DMS79 (cell line): ENCODE measurements around the gene CACNA1A.
"Not testable (repeated sequence)": the region's sequence is repeated elsewhere in the genome, so short reads cannot be mapped to it uniquely, and the experiment has no call there.

Experiments used
- DNase-seq: peaks from one replicate; lab custom pipeline; 2025; lab: John Stamatoyannopoulos, UW

CACNA1A gene

DNA sequence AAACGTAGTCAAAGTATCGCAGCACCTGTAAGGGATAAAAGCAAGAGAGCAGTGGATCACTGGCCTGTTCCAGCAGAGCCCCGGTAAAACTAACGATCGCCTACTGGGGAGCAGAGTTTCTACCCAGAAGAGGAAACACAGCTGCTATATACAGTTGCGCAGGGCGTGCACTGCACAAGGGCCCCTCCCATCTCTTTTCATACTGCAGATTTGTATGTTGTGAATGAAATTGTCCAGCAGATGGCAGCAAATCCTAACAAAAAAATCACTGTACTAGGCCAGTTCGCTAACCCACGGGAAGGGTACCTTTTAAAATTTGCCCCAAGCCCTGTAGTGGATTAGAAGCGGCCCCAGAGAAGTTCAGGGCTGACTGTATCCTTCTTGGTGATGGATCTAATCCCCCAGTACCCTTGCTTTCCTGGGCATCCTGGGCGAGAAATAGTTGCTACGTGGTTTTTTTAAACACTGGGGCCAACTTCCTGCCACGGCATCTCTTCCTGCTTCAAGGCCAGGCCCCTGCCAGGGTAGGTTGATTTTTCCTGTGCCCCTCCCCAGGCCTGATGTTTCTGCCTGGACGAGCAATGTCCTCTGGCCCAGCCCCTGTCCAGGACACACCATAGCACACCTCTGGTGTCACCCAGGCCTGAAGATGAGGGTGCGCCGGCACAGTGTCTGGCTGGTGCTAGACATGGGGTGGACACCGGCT, 229.0 kb downstream of the CACNA1A start:
- DNase-seq, result peak; percentile 28

DNA sequence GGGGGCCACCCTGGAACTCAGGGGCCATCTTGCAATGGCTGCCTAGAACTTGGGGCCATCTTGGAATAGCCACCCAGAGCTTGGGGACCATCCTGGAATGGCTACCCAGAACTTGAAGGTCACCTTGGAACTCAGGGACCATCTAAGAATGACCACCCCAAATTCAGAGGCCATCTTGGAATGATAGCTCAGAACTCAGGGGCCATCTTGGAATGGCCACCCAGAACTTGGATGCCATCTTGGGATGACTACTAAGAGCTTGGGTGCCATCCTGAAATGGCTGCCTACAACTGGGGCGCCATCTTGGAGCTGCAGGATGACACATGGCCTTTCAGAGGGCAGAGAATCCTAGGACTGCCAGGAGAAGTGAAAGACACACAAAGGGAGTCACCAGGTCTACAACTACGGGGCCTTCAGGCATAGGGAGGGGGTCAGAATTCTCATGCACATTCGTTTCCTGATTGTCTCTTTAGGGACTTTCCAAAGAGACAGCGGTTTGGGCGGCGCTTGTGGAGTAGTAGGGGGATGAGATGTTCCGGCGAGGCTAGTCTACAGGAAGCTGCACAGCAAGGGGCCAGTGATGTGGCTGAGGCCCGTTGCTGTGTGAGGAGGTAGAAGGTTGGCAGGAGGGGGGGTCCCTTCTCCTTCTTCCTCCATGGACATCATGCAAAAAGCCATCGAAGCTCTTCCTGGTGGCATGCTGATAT, 231.1 kb downstream of the CACNA1A start:
- no peak for DNase-seq

DNA sequence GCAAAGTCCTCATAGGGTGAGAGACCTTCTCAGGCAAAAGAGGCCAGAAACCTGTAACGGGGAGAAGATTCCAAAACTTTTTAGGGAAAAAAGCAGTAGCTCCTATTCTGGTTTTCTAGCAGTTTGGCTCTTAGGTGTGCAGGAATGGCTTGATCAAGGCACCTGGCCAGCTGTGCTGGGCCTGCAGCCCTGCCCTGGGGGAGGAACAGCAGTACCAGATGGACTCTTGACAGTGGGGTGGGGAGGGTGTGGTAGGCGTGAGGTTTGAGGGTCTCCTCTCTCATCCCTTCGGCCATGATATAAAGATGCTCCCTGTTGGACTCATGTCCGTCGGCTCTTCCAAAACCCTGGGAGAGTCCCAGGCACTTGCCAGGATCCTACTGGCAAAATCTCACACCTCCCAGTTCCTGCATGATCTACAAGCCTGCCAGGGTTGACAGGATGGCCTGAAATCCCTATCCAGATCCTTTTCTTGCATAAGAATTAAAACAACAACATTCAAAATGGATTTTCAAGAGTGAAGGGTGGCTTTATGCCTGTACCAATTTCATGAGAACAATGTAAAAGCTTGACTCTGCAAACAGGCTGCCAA, 235.7 kb downstream of the CACNA1A start:
- no peak for DNase-seq

- no peak for DNase-seq
These were observed 236.9 kb downstream of the CACNA1A start for GRCh38 chr19:13269348-13269747.

- DNase-seq, result no peak
These were observed 238.4 kb downstream of the CACNA1A start for GRCh38 chr19:13267889-13268288.

DNA sequence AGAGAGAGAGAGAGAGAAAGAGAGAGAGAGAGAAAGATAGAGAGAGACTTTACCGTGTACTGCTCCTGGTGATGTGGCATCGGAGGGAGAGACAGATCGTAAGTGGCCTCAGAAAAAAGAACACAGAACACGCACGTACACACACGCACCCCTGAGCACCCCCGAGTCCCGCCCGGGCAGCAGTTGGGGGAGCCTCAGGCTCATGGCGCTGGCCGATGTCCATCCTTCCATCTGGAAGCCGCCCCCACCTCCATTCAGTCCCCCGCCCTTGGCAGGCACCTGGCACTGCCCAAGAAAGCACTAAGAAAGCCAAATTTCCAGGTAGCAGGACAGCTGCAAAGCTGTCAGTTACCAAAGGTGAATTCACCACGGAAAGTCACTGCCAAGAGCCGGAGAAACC, 239.1 kb downstream of the CACNA1A start:
- no peak for DNase-seq

- DNase-seq, result peak; percentile 19
These were observed 243.8 kb downstream of the CACNA1A start for GRCh38 chr19:13262450-13262849.

GRCh38 chr19:13260883-13261653, 245.2 kb downstream of the CACNA1A start:
- no peak for DNase-seq

- no peak for DNase-seq
These were observed 249.4 kb downstream of the CACNA1A start for GRCh38 chr19:13256918-13257317.

GRCh38 chr19:13256398-13256797, 249.9 kb downstream of the CACNA1A start:
- DNase-seq, result not testable (repeated sequence)

- DNase-seq, result no peak
These were observed 250.6 kb downstream of the CACNA1A start for GRCh38 chr19:13255719-13256059.

DNA sequence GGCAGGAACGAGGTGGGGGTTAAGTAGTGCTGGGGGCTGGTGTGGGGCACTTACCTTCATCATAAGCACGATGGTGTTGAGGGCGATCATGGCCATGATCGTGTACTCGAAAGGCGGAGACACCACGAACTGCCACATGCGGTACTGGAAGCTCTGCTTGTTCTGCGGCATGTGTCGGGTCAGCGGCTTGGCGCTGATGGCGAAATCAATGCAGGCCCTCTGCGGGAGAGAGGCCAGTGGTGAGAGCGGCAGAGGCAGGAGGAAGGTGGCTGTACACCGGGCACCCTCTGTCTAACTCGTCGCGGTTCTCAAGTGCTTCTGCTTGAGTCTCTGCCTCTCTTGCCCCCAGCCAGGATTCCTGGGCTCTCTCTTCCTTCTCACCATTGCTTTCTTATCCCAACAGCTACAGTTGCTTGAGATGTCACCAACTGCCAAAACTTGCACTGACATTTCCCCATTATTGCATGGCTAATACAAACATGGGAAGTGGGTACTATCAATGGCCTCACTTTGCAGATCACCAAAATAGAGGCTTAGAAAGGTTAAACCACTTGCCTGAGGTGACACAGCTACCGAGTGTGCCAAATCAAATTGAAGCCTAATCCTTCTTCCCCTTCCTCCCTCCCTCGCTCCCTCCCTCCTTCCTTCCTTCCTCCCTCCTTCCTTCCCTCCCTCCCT, 251.1 kb downstream of the CACNA1A start:
- DNase-seq, result no peak

- DNase-seq, result no peak
These were observed 253.5 kb downstream of the CACNA1A start for GRCh38 chr19:13252569-13253335.

DNA sequence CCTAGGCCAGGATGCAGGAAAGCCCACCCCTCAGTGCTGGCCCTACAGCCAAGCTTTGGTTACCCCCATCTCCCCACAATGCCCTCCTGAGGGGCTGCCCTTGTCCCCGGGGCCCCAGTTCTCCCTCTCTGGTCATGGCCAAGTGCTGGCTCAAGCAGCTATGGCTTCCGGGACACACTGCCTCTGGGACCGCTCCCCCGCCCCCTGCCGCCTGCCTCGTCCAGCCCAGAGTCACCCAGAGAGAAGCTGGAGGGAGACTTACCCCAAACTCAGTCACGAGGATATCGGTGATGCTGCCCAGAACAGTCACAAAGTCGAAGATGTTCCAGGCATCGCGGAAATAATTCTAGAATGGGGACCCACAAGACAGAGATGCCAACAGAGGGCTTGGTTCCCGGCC, 261.4 kb downstream of the CACNA1A start:
- DNase-seq, result no peak

- no peak for DNase-seq
These were observed 264.8 kb downstream of the CACNA1A start for GRCh38 chr19:13241231-13242104.

DNA sequence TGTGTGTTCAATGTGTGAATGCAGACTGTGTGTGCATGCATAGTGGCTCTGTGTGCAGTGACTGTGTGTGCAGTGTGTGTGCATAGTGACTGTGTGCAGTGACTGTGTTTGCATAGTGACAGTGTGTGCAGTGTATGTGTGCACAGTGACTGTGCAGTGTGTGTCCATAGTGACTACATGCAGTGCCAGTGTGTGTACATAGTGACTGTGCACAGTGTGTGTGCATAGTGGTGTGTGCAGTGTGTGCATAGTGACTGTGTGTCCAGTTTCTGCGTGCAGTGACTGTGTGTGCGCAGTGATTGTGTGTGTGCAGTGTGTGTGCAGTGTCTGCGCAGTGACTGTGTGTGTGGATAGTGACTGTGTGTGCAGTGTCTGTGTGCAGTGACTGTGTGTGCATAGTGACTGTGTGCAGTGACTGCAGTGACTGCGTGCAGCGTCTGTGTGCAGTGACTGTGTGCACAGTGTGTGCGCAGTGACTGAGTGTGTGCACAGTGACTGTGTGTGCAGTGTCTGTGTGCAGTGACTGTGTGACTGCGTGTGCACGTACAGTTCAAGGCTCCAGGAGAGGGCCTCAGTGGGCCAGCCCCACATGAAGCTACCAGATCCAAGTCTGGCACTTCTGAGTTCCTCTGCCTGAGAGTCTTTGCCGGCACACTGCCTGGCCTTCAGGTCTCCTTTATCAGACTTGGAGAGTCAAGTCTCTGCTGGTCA, 265.8 kb downstream of the CACNA1A start:
- DNase-seq, result no peak

GRCh38 chr19:13238891-13239534, 267.3 kb downstream of the CACNA1A start:
- DNase-seq, result no peak

DNA sequence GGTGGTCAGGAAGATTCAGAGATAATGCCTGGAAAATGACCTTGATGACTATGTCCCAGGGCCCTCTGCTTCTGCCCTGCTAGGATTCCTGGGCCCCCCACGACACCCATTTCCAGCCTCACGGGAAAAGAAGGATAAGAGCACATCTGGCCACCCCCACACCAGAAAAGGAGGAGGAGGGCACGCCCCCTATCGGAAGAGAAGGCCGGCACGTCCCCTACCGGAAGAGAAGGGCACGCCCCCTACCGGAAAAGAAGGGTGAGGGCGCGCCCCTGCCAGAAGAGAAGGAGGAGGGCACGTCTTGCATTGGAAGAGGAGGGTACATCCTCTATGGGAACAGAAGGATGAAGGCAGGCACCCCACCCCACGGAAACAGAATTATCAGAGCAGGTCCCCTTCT, 271.8 kb downstream of the CACNA1A start:
- no peak for DNase-seq

DNA sequence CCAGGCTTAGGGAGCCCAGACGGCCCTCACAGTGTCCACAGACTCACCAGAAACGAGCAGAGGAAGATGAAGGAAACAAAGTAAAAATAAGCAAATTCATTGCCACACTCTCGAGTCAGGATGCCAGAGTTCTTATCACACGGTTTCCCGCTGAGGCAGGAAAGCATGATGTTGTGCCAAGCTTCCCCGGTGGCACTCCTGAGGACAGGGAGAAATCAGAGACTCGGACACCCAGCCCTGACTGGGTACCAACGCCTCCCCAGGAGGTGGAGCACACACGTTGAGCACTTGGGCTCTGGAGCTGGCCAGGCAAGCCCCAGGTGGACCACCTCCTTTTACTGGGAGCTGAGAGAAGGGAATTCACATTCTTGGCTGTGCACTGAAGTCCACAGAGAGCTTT, 274.6 kb downstream of the CACNA1A start:
- no peak for DNase-seq
